NK-92 (cell line): Measurements from ENCODE around the gene GADL1.

Experiments used
- DNase-seq: peaks from one replicate; lab custom pipeline; 2025; ENCODE audit not compliant: unreplicated experiment; lab: John Stamatoyannopoulos, UW

The GADL1 gene

DNA sequence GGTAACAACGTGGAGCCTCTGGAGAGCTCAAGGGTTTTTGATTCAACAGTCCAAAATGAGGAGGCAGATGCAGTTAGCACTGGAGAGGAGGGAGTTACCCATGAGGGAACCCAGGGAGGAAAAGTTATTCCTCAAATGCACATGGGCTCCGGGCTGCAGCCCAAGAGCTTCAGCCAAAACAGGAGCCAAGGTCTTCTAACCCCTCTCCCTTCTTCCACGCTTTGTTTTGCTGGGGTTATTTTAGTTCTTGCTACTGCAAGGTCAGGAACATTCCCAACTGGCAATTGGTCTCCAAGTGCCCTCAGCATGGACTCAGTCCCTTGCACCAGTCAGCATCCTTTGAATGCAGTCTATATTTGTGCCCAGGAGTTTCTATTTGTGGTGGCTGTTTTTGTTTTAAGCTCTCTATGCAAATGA is 198.1 kb downstream of the GADL1 start:
- no peak for DNase-seq

DNA sequence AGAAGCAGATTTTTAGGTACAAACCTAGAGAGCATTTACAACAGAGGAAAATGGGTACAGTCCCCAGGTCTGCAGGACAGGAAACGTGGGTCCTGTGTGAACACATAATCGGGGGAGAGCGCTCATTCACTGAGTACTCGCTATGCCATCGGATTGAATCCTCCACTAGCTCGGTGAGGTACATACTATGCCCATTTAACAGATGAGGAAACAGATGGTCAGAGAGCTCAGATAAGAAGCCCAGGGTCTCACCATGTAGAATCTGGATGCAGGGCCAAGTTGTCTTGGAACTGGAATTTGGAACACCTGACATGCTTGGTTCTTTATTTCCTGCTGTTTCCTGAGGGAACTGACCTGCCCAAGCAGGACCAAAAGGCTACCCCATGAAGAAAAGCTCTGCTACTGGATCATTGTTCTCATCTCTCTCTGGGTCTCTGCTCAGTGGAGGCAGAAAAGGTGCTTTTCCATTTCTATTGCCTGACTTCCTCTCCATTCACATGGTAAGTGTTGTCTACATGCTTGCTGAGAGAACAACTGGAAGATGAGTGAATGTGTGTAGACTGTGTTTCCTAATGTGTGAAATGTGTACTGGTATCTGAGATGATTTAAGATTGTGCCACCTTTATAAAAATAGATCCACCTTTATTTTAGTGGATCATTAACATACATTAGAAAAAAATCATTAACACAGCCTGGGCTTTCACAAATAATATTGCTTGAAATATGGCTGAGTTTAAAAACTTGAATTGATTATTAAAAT is 199.0 kb downstream of the GADL1 start:
- DNase-seq = no peak

DNA sequence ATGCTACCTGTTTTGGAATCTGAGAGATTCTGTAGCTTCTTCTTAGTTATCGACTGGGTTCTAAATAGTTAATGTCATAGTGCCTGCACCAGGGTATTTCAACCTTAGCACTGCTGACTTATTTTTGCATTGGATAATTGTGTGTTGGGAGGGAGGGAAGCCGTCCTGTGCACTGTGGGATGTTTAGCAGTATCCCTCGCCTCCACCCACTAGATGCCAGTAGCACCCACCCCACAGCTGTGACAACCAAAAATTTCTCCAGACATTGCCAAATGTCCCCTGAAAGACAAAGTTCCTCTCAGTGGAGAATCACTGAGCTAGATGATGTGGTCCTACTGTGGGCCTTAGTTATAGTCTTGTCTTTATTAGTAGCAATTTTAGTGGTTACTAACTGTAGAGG is 199.8 kb downstream of the GADL1 start:
- no peak for DNase-seq

DNA sequence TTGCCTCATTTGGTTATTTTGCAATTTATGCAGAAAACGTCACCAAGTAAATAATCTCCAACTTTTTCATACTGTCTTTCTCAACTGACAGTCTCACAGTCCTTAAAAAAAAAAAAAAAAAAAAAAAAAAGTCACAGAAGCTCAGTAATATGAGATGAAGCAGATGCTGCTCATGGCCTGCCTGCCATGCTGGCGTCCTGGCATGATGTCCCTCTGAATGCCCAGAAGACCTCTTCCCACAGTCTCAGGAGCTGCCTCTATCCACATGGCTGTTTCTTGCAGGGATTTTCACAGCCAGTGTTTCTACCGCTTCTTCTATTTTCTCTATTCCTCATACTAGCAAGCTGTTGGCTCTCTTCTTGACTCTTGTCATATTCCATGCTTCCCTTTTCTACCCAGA is 200.3 kb downstream of the GADL1 start:
- DNase-seq = no peak

DNA sequence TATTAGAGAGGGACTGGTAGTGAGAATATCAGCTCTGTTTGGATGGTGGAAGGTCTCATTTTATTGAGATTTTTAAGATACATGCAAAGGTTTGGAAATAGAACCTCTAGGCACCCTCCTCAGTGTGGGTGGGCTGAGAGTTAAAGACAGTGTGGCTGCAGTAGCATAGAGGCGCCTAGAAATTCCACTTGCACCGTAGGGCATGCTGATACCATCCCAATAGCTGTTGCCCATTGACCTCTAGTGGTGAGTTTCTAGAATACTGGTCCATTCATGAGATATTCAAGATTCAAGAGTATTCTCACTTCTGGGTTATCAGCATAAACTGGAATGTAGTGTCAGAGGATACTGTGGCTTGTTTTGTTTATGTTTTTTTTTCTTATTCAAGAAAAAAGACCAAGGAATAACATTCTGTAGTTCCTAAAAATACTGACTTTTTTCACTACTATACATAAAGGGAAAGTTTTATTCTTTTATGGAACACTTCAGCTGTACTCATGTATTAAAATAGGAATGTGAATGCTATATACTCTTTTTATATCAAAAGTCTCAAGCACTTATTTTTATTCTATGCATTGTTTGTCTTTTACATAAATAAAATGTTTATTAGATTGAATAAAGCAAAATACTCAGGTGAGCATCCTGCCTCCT is 200.9 kb downstream of the GADL1 start:
- no peak for DNase-seq

DNA sequence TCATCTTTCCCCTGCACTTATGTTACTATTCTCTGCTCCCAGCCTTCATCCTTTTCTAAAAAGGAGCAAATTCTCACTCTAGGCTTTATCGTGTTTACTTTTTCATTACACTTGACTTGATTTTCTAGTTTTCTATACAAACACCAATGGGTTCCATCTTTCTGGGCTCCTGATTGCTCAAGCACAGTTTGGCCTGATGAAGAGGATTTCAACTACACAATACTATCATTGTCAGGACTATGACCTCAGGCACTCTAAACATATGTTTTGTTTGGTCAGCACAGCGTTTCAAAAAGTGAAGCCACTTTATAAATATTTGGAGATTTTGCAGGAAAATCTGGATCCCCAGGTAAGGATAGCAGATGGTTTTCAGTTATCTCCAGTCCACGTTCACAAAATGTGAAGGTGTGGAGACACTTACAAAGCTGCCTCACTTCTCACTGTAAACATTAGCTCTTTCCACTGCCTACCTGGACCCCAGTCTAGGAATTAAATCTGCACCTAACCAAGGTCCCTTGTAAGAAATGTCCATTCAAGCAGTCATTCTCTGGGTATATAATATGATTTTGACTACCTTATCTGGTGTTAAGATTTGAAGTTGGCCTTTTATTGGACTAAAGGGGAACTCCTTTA is 201.8 kb downstream of the GADL1 start:
- DNase-seq = no peak

DNA sequence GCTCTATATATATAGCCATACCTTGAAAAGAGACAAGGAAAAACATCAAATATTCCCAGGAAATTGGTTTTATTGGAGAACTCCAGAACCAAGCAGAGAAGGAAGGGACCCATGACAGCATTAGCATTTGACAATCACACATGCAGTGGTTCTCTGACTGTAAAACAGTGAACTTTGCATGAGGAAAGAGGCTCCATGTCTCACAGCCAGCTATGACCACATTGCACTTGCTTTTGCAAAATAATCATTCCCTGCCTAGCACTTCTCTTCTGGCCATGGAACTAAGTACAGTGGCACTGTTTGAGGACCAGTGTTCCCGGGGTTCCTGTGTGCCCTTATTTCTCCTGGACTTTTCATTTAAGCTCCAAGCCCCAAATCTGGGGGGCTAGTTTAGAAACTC is 202.5 kb downstream of the GADL1 start:
- DNase-seq = no peak

DNA sequence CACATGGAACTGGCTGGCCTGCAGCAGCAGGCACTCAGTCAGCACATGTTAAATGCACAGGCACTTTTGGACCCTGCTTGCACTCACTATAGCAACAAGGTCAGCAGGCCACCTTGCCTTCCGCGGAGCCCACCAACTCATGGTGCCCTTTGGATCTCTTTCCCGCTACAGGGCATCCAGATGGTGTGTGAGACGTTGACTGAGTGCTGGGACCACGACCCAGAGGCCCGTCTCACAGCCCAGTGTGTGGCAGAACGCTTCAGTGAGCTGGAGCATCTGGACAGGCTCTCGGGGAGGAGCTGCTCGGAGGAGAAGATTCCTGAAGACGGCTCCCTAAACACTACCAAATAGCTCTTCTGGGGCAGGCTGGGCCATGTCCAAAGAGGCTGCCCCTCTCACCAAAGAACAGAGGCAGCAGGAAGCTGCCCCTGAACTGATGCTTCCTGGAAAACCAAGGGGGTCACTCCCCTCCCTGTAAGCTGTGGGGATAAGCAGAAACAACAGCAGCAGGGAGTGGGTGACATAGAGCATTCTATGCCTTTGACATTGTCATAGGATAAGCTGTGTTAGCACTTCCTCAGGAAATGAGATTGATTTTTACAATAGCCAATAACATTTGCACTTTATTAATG is 203.1 kb downstream of the GADL1 start:
- no peak for DNase-seq

DNA sequence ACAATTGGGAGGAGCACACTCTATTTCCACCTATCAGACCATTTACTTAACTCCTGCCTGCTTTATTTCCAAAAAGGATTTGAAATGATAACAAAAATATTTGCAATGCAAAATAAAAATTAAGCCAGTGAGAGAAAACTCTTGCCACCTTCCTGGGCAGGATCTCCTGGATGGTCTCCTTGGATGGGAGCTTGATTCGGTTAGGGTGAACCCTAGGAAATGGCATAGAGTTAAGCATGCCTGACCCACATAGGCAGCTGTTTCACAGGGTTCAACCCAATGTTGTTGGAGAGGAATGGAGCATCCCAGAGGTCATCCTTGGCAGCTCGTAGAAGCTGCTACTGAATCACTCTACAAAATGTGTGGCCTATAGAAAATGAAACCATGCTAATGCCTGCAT is 204.3 kb downstream of the GADL1 start:
- DNase-seq = no peak

DNA sequence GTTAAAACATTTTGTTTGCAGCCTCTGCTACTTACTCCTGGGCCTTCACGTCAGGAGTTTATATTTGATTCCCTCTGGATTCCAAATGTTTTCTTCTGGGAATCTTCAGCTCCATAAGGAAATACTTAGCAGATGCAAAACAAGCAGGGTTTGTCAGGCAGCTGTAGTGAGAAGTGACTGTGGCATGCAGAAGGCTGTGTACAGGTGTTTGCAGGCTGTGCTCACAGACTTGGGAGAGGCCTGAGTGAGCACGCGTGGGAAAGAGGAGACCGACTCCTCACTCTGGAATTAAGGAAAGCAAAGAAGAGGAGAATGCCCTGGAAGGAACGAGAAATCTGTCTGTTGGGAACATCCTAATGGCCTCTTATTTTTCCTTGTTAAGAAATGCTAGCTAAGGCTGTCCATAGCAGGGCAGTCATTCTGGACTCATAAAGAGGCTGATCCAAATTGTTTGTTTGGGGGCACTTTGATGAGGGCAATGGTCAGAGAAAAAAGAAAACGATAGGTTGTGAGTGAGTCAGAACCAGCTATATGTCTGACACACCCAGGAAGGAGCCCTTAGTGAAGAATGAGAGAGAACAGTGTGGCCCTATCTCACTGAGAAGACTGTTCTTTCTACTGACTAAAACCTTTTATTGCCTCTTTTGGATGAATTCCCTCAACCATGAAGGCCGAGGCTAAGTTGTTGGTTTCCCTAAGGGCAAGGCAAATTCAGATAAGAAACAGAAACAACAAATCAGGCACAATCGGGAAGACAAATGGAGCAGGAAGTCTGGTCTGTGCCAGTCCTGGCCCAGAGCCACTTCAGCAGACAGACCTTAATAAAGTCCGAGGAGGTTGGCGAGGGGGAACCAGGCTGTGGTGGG is 205.5 kb downstream of the GADL1 start:
- DNase-seq = no peak

DNA sequence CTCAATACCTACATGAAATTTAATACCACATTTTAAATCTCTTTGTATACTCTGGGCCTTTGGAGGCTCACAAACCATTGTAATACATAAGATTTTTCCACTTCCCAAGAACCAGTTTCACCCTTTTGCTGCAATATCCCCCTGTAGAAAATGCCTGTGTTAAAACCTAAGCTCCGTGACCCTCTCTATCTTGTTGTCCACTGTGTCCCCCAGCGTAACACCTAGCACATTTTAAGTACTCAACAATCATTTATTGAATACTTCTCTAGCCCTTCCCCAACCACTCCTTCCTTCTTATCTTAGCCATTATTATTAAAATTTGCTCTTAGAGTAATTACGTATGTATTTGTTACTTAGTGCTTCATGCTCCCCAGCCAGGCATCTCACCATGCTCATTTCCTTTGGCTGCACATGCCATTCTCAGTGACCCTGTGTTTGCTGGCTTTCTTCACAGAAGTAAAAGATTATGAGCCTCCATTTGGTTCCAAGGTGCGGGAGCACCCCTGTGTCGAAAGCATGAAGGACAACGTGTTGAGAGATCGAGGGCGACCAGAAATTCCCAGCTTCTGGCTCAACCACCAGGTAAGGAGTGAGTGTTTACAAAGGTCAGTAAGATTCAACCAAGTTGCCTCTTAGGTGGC is 206.4 kb downstream of the GADL1 start:
- no peak for DNase-seq

DNA sequence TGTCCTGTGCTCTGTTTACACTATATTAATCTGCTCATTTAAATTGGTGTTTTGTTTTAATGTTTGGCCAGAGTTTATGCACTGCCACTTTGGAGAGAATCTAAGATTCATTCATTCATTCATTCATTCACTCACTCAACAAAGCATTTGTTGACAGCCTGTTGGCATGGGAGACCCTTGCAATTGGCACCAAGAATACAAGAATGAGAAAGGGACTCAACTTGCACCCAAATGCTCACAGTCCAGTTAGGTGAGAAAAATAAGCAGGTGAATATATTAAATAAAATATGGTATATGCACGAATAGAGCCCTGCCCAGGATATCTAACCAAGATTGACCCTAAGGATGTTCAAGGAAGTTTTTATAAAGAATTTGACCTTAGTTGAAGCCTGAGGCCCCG is 207.7 kb downstream of the GADL1 start:
- no peak for DNase-seq

DNA sequence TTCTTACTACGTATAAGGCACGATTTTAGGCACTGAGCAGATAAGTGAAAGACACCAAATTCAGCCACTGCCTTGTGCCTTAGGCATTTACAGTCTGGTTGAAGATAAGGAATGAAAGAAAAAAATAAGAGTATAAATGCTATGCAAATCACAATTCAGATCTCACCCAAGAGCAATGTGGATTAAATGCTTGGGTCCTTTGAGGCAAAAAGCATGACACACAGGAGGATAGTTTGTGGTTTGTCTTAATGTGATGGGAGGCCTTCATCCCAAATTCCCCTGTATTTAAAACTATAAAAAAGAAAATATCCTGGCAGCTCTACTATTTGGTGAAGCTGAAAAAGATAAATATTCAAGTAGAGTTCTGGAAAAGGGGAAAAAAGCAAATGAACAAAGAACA is 208.3 kb downstream of the GADL1 start:
- no peak for DNase-seq

DNA sequence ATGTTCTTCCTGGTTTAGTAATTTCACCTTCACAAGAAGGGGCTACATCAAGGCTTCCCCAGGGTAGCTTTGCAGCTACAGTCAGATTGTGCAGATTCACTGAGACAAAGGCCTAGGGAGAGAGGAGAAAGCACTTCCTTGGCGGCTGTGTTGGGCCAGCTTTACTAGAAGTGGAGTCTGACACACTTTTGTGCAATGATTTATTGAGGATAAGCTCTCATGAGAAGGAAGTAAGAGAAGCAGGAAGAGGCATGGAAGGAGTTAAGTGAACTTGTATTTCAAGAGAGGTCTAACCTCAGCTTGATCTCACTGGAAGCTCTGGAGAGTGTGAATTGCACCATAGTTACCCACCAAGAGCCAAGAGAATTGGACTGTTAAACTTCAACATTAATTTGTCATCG is 209.2 kb downstream of the GADL1 start:
- DNase-seq = no peak

DNA sequence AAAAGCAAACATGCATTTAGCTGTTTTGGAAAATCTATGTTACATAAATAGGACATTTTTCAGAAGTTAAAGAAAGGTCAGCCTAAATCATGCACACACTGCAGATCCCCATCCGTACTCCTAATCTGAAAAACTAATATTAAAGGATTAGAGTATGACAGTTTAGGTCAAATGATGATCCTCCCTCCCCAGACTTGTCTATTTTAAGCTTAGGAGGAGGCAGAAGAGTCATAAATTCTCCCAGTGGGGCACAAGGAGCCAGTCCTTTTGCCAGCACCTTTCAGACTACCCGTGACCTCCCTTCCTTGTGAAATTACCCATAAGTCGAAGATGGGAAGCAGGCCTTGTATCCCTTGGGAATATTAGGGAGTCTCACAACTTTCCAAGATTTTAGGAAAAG is 210.1 kb downstream of the GADL1 start:
- no peak for DNase-seq

DNA sequence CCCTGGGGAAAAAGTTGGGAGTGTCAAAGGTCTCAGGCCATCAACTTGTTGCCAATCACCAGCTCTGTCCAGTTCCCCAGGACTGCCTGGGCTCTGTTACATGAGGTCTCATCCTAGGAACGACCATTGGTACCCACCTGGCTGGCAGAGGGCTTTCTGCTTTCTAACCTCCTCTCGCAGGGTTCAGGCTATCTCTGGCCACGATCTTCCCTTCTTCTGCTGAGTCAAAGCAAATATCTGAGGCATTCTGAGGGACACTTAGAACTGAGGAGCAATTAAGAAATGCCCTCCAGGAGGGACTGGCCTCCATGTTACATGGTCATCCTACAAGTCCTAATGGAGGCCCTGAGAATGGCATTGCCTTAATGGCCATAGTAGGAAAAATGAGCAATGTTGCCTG is 210.7 kb downstream of the GADL1 start:
- no peak for DNase-seq

DNA sequence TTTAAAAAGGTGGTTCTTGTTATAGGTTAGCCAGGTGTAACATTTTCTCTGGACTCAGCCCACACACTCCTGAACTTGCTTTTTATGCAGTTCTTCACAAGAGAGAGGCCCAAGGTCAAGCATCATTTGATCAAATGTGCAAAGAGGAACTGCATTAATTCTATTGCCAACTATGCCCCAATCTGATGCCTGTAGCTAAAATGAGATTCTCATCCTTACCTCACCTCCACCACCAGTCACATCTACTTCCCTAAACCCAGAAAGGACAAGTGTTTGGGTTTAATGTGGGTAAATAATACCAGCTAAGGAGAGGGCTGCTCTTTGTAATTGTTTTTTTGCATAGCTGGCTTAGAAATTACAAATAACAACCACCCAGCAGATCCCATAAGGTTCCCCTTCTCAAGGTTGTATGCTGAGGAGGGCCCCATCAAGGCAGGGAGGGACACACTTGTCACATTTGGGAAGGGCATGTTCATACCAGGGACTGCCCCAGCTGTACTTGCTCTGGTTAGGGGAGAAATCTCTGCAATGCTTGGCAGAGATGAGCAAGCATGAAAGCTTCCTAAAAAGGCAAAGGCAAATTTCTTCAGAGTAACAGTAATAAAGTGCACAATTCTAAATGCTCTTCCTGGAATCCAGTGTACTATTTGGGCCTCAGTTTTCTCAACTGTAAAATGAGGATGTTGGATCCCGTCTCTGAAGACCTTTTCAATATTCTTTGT is 211.9 kb downstream of the GADL1 start:
- DNase-seq = no peak

DNA sequence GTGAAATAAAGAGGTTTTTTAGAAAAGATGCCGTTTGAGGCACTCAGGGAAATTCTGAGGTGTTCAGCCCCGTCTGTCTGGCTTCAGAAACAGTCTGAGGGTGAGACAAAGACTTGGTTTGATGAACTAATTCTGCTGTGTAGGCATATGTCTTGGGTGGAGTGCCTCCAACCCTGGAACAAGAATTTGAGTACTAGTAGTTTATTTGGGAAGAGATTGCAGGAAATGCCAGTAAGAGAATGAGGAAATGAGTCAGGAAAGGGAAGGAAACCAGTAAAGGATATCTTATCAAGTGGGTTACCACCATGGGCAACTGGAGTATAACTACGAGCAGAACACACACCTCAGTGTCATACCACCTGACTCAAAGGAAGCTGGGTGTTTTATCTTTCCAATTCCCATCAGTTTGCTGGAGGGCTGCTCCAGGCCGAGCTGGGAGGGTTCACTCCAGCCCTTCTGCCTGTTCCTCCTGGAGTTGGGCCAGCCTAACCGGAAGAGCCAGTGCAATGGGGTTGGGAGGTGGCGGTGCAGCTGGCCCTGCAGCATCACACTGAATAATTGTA is 212.7 kb downstream of the GADL1 start:
- DNase-seq = no peak

DNA sequence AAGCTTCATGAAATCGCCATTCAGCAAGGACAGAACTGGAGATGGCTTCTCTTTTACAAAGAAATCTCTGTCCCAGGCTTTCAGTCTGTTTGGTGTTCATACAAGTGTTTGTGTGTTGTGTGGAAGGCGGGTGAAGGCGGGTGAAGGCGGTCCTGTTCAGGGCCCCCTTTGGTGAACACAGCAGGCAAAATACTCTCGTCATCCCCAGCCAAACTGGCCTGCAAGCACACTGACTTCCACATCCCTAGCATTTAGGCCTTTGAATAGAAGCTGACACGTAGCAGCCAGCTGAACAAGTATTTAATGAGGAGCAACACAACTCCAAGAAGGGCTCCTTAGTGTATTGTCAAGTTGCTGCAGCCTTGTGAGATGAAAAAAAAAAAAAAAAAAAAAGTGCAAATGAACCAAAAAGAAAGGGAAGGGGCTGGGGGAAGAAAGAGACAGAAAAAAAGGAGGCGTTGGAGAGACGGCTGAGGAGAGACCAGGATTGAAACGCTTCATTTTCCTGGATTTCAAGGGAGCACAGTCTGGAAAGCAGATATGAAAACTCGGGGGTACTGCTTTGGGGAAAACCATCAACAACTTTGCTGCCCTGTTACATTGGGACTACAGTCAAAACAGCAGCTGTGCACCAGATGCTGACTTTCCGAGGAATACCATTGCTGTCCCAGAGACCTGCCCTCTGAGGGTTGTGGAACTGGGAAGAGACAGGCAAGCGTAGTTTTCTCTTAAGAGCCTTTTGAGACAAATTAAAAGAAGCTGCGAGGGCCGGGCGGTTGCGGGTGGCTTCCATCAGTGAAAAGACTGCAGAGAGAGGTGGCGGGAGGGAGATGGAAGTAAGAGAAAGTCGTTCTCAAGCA is 213.4 kb downstream of the GADL1 start:
- no peak for DNase-seq
